Thymus (tissue), 11 donors: Measurements from ENCODE around the gene RRAS. TPM values are rescaled to one million over a fixed set of nuclear protein-coding genes. Genes with fewer than 3 reads are reported as not detected.

ENCODE experiments used
- DNase-seq, 9 donors: peaks; one replicate each; pipeline ENCODE4 v3.0.0-alpha.2; 2013; ENCODE audit warnings: low spot score in 9 of 9, low read depth in 6 of 9, missing footprints in 1 of 9
- H3K27ac ChIP-seq, 2 donors: one replicate each; pipeline ENCODE4 v1.5.1; 2013; ENCODE audit warnings: control low read depth in 1 of 2, low read depth in 1 of 2, low read length in 1 of 2, mild to moderate bottlenecking in 1 of 2, moderate library complexity in 1 of 2
- H3K27me3 ChIP-seq, 2 donors: one replicate each; pipeline ENCODE4 v1.5.1; 2013; ENCODE audit warnings: low read length in 1 of 2; ENCODE audit not compliant: control insufficient read depth in 2 of 2, insufficient read depth in 1 of 2
- H3K36me3 ChIP-seq, 2 donors: one replicate each; pipeline ENCODE4 v1.5.1; 2013; ENCODE audit warnings: low read length in 1 of 2, mild to moderate bottlenecking in 1 of 2, moderate library complexity in 1 of 2; ENCODE audit not compliant: control insufficient read depth in 2 of 2, insufficient read depth in 2 of 2
- H3K4me1 ChIP-seq, 2 donors: one replicate each; pipeline ENCODE4 v1.5.1; 2013; ENCODE audit warnings: low read length in 2 of 2; ENCODE audit not compliant: control insufficient read depth in 2 of 2, insufficient read depth in 2 of 2
- H3K4me3 ChIP-seq, 2 donors: one replicate each; pipeline ENCODE4 v1.5.1; 2013; ENCODE audit warnings: low read length in 2 of 2, control low read depth in 1 of 2, mild to moderate bottlenecking in 1 of 2
- H3K9me3 ChIP-seq, 2 donors: one replicate each; pipeline ENCODE4 v1.5.1; 2013; ENCODE audit warnings: low read length in 1 of 2, mild to moderate bottlenecking in 1 of 2; ENCODE audit not compliant: control insufficient read depth in 2 of 2, insufficient read depth in 1 of 2
- WGBS: extraction: QIAGEN DNeasy Blood & Tissue Kit; methylation state at CpG from one replicate; pipeline ENCODE4 v1.1.7; 2013; 5-methylcytosine and 5-hydroxymethylcytosine counted together
- polyA plus RNA-seq: library from polyadenylated mRNA; stranded (reverse); fragments of 200-250 nt; gene quantifications from one replicate; pipeline ENCODE4 v1.2.3, GENCODE V29; 2013
- total RNA-seq: library from RNA; stranded (reverse); fragments of 120-200 nt; gene quantifications from one replicate; pipeline ENCODE4 v1.2.4, GENCODE V29; 2013
- donor health status: healthy.

The RRAS gene
- total and polyA plus RNA-seq, 2 donors, result 12.7 to 60.9 TPM

GRCh38 chr19:49658566-49659442, 18.9 kb upstream of the RRAS start:
- H3K4me1 ChIP-seq, result peaks cover 4 to 12% of the 10 kb centered on the region in 2 donors
- no peak for DNase-seq
- no peak overlapping the region for H3K4me3 ChIP-seq
- WGBS, result 98% methylated on average over 12 of the region's 12 CpGs
- no peaks in the 10 kb centered on the region for H3K9me3 ChIP-seq
- no peak overlapping the region for H3K27ac ChIP-seq
- peaks cover 88% of the 10 kb centered on the region in 2 donors for H3K36me3 ChIP-seq
- no peaks in the 10 kb centered on the region for H3K27me3 ChIP-seq

- peaks cover 93 to 95% of the 10 kb centered on the region in 2 donors for H3K36me3 ChIP-seq
- H3K4me1 ChIP-seq, result peaks cover 0 to 5% of the 10 kb centered on the region in 2 donors
- H3K9me3 ChIP-seq, result no peaks in the 10 kb centered on the region
- H3K4me3 ChIP-seq, result no peak overlapping the region
- no peak overlapping the region for H3K27ac ChIP-seq
- DNase-seq, result no peak
- 97% methylated on average over 15 of the region's 15 CpGs for WGBS
- H3K27me3 ChIP-seq, result no peaks in the 10 kb centered on the region
Measured at GRCh38 chr19:49658139-49658517, 18.2 kb upstream of the RRAS start.

DNA sequence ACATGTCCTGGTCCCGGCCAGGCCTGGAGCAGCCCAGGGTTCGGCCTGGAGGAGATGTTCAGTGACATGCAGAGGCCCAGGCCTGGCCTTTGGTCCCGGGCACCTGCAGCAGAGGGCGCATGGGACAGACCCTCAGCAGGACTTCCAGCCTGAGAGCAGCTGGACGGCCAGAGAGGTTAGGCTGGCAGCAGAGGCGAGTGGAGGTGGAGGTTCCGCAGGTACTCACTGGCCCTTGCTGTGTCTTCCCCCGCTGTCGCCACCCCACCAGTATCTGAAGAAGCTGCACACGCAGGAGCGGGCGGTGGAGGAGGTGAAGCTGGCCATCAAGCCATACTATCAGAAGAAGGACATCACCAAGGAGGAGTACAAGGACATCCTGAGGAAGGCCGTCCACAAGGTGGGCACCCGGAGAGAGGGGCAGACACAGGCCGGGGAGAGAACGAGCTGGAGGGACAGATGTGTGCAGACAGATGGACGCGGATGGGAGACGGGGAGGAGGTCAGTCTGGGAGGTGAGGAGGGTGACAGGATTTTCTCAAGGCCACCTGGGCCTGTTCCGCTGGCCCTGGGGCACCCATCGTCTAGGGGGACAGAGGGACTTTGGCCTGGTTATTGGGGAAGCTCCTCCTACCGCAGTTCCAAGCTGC, 17.7 kb upstream of the RRAS start:
- H3K27ac ChIP-seq, result no peak overlapping the region
- H3K36me3 ChIP-seq, result peaks cover 93 to 98% of the 10 kb centered on the region in 2 donors
- H3K27me3 ChIP-seq, result no peaks in the 10 kb centered on the region
- no peaks in the 10 kb centered on the region for H3K9me3 ChIP-seq
- H3K4me1 ChIP-seq, result peaks cover 0 to 1% of the 10 kb centered on the region in 2 donors
- WGBS, result 99% methylated on average over 22 of the region's 22 CpGs
- no peak overlapping the region for H3K4me3 ChIP-seq
- no peak for DNase-seq

- H3K27ac ChIP-seq, result no peak overlapping the region
- no peaks in the 10 kb centered on the region for H3K9me3 ChIP-seq
- 97% methylated on average over 17 of the region's 17 CpGs for WGBS
- DNase-seq, result no peak
- H3K4me3 ChIP-seq, result no peak overlapping the region
- no peaks in the 10 kb centered on the region for H3K27me3 ChIP-seq
- peaks cover 87 to 98% of the 10 kb centered on the region in 2 donors for H3K36me3 ChIP-seq
- no peaks in the 10 kb centered on the region for H3K4me1 ChIP-seq
Measured at GRCh38 chr19:49656456-49657109, 16.6 kb upstream of the RRAS start.

- no peaks in the 10 kb centered on the region for H3K9me3 ChIP-seq
- H3K36me3 ChIP-seq, result peaks cover 85 to 99% of the 10 kb centered on the region in 2 donors
- no peaks in the 10 kb centered on the region for H3K27me3 ChIP-seq
- H3K4me1 ChIP-seq, result no peaks in the 10 kb centered on the region
- 95% methylated on average over 23 of the region's 23 CpGs for WGBS
- no peak overlapping the region for H3K4me3 ChIP-seq
- DNase-seq, result no peak
- no peak overlapping the region for H3K27ac ChIP-seq
Measured at GRCh38 chr19:49655570-49656455, 15.9 kb upstream of the RRAS start.

DNA sequence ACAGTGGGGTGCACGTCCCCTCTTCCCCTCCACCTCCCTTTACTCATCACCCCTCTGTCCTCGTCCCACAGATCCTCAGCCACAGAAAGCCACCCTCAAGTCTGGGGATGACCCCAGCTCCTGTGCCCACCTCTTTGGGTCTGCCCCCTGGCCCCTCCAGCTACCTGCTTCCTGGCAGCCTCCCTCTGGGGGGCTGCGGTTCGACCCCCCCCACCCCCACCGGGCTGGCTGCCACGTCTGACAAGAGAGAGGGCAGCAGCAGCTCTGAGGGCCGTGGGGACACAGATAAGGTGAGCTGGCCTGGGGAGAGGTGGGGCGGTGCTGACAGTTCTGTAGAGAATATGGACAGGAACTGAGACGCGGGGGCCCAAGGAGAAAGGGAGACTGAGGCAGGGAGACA, 14.6 kb upstream of the RRAS start:
- Histone ChIP-seq H3K4me3 (no peak overlapping the region), H3K4me1 (no peaks in the 10 kb centered on the region), H3K9me3 (no peaks in the 10 kb centered on the region), H3K27me3 (no peaks in the 10 kb centered on the region), H3K27ac (no peak overlapping the region), H3K36me3 (peaks cover 84 to 99% of the 10 kb centered on the region in 2 donors)
- 95% methylated on average over 10 of the region's 10 CpGs for WGBS
- DNase-seq, result no peak

GRCh38 chr19:49653466-49653806, 13.5 kb upstream of the RRAS start:
- Histone ChIP-seq H3K9me3 (no peaks in the 10 kb centered on the region), H3K27me3 (no peaks in the 10 kb centered on the region), H3K4me3 (no peak overlapping the region), H3K4me1 (no peaks in the 10 kb centered on the region), H3K36me3 (peaks cover 80 to 94% of the 10 kb centered on the region in 2 donors), H3K27ac (no peak overlapping the region)
- DNase-seq, result no peak
- 96% methylated on average over 13 of the region's 13 CpGs for WGBS

GRCh38 chr19:49652551-49653465, 12.9 kb upstream of the RRAS start:
- no peaks in the 10 kb centered on the region for H3K27me3 ChIP-seq
- no peak overlapping the region for H3K4me3 ChIP-seq
- 98% methylated on average over 58 of the region's 58 CpGs for WGBS
- H3K9me3 ChIP-seq, result no peaks in the 10 kb centered on the region
- H3K36me3 ChIP-seq, result peaks cover 76 to 90% of the 10 kb centered on the region in 2 donors
- DNase-seq, result no peak
- no peak overlapping the region for H3K27ac ChIP-seq
- H3K4me1 ChIP-seq, result no peaks in the 10 kb centered on the region
